Hepatocyte (in vitro differentiated cells): ENCODE data around the gene CRIP3. TPM values are rescaled to one million over a fixed set of nuclear protein-coding genes. Genes with fewer than 3 reads are reported as not detected.

Experiments used
- DNase-seq: peaks from one replicate; pipeline ENCODE4 v3.0.0-alpha.2; 2016; ENCODE audit warnings: low spot score
- H2AFZ ChIP-seq: fragments of 200-600 bp; sonication (generic); 2 replicates; pipeline ENCODE4 v1.6.0; 2016; ENCODE audit warnings: antibody characterized with exemption, mild to moderate bottlenecking
- H3K27ac ChIP-seq: fragments of 200-600 bp; sonication (generic); 2 replicates; pipeline ENCODE4 v1.5.1; 2016; ENCODE audit warnings: mild to moderate bottlenecking
- H3K27me3 ChIP-seq: fragments of 200-600 bp; sonication (generic); 2 replicates; pipeline ENCODE4 v1.6.1; 2016
- H3K36me3 ChIP-seq: fragments of 200-600 bp; sonication (generic); replicated peaks from 2 replicates; pipeline ENCODE4 v1.5.1; 2016; ENCODE audit warnings: low read depth; ENCODE audit not compliant: insufficient read depth
- H3K4me1 ChIP-seq: fragments of 200-600 bp; sonication (generic); 2 replicates; pipeline ENCODE4 v1.5.1; 2016; ENCODE audit warnings: mild to moderate bottlenecking, moderate library complexity; ENCODE audit not compliant: insufficient read depth
- H3K4me2 ChIP-seq: fragments of 200-600 bp; sonication (generic); 2 replicates; pipeline ENCODE4 v1.6.0; 2016
- H3K4me3 ChIP-seq: fragments of 200-600 bp; sonication (generic); 2 replicates; pipeline ENCODE4 v1.5.1; 2016; ENCODE audit warnings: mild to moderate bottlenecking
- H3K79me2 ChIP-seq: fragments of 200-600 bp; sonication (generic); 2 replicates; pipeline ENCODE4 v1.6.0; 2017; ENCODE audit warnings: mild to moderate bottlenecking
- H3K9me2 ChIP-seq: fragments of 200-600 bp; sonication (generic); replicated peaks from 2 replicates; pipeline ENCODE4 v1.6.0; 2017; ENCODE audit warnings: mild to moderate bottlenecking; ENCODE audit not compliant: insufficient read depth
- H3K9me3 ChIP-seq: fragments of 200-600 bp; sonication (generic); 2 replicates; pipeline ENCODE4 v1.5.1; 2016; ENCODE audit warnings: low read depth, mild to moderate bottlenecking
- H4K20me1 ChIP-seq: fragments of 200-600 bp; sonication (generic); 2 replicates; pipeline ENCODE4 v1.6.0; 2016; ENCODE audit warnings: mild to moderate bottlenecking; ENCODE audit not compliant: insufficient read depth, poor library complexity, severe bottlenecking
- CTCF ChIP-seq: fragments of 200-600 bp; sonication (generic); IDR thresholded peaks from 2 replicates; pipeline ENCODE4 v1.5.1; 2016; ENCODE audit warnings: antibody characterized with exemption, mild to moderate bottlenecking; ENCODE audit not compliant: poor library complexity
- EZH2 ChIP-seq: fragments of 200-600 bp; sonication (generic); IDR thresholded peaks from 2 replicates; pipeline ENCODE4 v1.6.1; 2016; ENCODE audit warnings: antibody characterized with exemption, mild to moderate bottlenecking, borderline replicate concordance
- EZH2phosphoT487 ChIP-seq: fragments of 200-600 bp; sonication (generic); IDR thresholded peaks from one replicate; pipeline ENCODE4 v1.6.1; 2018; ENCODE audit warnings: antibody characterized with exemption, mild to moderate bottlenecking, low read depth, moderate library complexity; ENCODE audit not compliant: unreplicated experiment, severe bottlenecking
- WGBS: methylation state at CpG from one replicate; pipeline ENCODE4 v1.1.6; 2016; ENCODE audit warnings: low lambda C conversion rate; ENCODE audit errors: missing lambda C conversion rate; 5-methylcytosine and 5-hydroxymethylcytosine counted together
- polyA plus RNA-seq: library from polyadenylated mRNA; unstranded; fragments of >200 nt; fragmentation: Nextera tagmentation; extraction: Ambion mirVana; gene quantifications from 2 replicates; pipeline ENCODE4 v1.2.1, GENCODE V29; 2016
- total RNA-seq: library from RNA; depleted of rRNA; stranded (reverse); fragments of >200 nt; gene quantifications from 2 replicates; pipeline ENCODE4 v1.2.3, GENCODE V29; 2014

CRIP3 gene
- total and polyA plus RNA-seq, 2 experiments from 2014 or later: 0.80 to 1.5 TPM

GRCh38 chr6:43336382-43336781 is 27.8 kb upstream of the CRIP3 start:
- Histone ChIP-seq H3K9me3 (no peaks in the 10 kb centered on the region), H3K27me3 (no peaks in the 10 kb centered on the region), H3K27ac (peak overlapping the region; percentile 71), H3K9me2 (no peaks in the 10 kb centered on the region), H4K20me1 (no peaks in the 10 kb centered on the region), H3K4me2 (no peak overlapping the region), H3K36me3 (no peaks in the 10 kb centered on the region), H3K79me2 (no peaks in the 10 kb centered on the region), H2AFZ (no peak overlapping the region), H3K4me1 (peaks cover 6% of the 10 kb centered on the region), H3K4me3 (no peak overlapping the region)
- WGBS: 67% methylated on average over 3 of the region's 3 CpGs
- DNase-seq: no peak
- no peak for TF ChIP-seq EZH2
- no peak for TF ChIP-seq EZH2phosphoT487
- no peak for TF ChIP-seq CTCF

- H3K27me3 ChIP-seq: no peaks in the 10 kb centered on the region
- H4K20me1 ChIP-seq: no peaks in the 10 kb centered on the region
- no peaks in the 10 kb centered on the region for H3K79me2 ChIP-seq
- peaks cover 6% of the 10 kb centered on the region for H3K4me1 ChIP-seq
- DNase-seq: peak; percentile 18
- no peaks in the 10 kb centered on the region for H3K36me3 ChIP-seq
- no peak overlapping the region for H3K4me3 ChIP-seq
- 57% methylated on average over 3 of the region's 3 CpGs for WGBS
- no peak overlapping the region for H2AFZ ChIP-seq
- H3K4me2 ChIP-seq: peak overlapping the region; percentile 40
- no peaks in the 10 kb centered on the region for H3K9me2 ChIP-seq
- peak overlapping the region; percentile 71 for H3K27ac ChIP-seq
- TF ChIP-seq CTCF (no peak), EZH2phosphoT487 (no peak), EZH2 (no peak)
- H3K9me3 ChIP-seq: no peaks in the 10 kb centered on the region
Measured at GRCh38 chr6:43335469-43335868, 26.8 kb upstream of the CRIP3 start.

- Histone ChIP-seq H3K9me2 (no peaks in the 10 kb centered on the region), H3K27me3 (no peaks in the 10 kb centered on the region), H3K4me3 (no peak overlapping the region), H4K20me1 (no peaks in the 10 kb centered on the region), H2AFZ (no peak overlapping the region), H3K36me3 (no peaks in the 10 kb centered on the region), H3K9me3 (no peaks in the 10 kb centered on the region), H3K27ac (peak overlapping the region; percentile 71), H3K4me1 (peaks cover 6% of the 10 kb centered on the region), H3K4me2 (peak overlapping the region; percentile 40), H3K79me2 (no peaks in the 10 kb centered on the region)
- WGBS: 25% methylated on average over 2 of the region's 2 CpGs
- DNase-seq: peak; percentile 67
- TF ChIP-seq EZH2phosphoT487 (no peak), CTCF (peak; percentile 59)
Measured at GRCh38 chr6:43334466-43335095, 26.0 kb upstream of the CRIP3 start.
